HFF-Myc (cell line): ENCODE results near the gene REPS2.

ENCODE experiments used
- DNase-seq: peaks from one replicate; pipeline ENCODE4 v3.0.0-alpha.2; 2011; ENCODE audit warnings: low read depth; ENCODE audit errors: extremely low read depth
- H3K4me3 ChIP-seq: replicated peaks from 2 replicates; pipeline ENCODE4 v1.5.1; 2011; ENCODE audit warnings: low read depth, mild to moderate bottlenecking, control low read depth, low read length
- CTCF ChIP-seq: IDR thresholded peaks from 2 replicates; pipeline ENCODE4 v1.5.1; 2012; ENCODE audit warnings: mild to moderate bottlenecking, low read depth, low read length, control low read depth; ENCODE audit errors: missing control alignments

The REPS2 gene

GRCh38 chrX:17077361-17077760, 130.9 kb downstream of the REPS2 start:
- no peak for TF ChIP-seq CTCF
- peak; percentile 53 for DNase-seq
- H3K4me3 ChIP-seq = no peak overlapping the region

DNA sequence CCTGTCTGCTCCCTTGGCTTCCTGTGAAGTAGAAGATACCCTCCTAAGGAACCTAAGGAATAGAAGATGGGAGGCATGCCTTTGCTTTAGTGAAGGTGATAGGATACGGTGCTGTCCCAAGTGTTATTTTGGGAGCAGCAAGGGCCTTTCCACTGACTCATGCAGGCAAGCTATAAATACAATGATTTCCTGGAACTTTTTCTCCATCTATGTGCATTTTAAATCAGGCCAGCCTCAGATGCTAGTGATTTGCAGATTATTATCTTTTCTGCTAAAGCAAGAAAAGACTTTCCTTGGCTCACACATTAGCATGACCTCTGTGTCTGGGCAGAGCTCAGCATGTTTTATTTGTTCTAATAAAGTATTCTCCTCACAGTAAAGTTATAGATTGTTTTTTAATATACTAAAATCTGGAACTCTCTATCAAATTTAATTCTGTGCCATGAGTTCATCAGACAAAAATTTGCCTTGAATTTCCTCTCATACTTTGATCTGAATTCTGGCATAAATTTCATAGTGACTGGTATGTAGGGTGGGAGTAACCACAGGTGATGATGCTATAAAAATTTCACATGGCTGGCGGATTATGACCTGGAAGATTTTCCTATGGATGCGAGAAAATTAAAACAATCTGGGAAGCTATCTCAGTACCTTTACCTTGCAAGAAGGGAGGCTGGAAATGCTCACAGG, 131.7 kb downstream of the REPS2 start:
- DNase-seq = peak; percentile 43
- H3K4me3 ChIP-seq = no peak overlapping the region
- TF ChIP-seq CTCF = no peak

DNA sequence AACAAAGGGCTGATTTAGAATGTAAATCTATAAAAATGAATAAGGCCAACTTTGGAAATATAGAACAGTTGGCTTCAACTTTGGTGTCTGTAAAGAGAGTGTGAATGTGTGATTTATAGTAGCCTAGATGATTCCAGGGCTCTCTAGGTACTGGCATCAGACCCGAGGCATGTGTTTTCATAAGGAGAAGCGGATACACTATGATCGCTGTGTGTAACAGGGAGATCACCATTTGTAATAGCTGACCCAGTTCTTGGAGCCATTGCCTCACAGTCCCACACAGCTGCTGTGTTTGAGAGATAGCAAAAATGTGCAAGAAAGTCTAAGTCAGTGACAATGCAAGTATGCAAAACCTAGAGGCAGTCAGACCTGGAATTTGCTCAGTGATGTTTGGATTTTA, 135.1 kb downstream of the REPS2 start:
- no peak for TF ChIP-seq CTCF
- no peak overlapping the region for H3K4me3 ChIP-seq
- no peak for DNase-seq

GRCh38 chrX:17081968-17082367, 135.5 kb downstream of the REPS2 start:
- no peak overlapping the region for H3K4me3 ChIP-seq
- TF ChIP-seq CTCF = no peak
- no peak for DNase-seq

DNA sequence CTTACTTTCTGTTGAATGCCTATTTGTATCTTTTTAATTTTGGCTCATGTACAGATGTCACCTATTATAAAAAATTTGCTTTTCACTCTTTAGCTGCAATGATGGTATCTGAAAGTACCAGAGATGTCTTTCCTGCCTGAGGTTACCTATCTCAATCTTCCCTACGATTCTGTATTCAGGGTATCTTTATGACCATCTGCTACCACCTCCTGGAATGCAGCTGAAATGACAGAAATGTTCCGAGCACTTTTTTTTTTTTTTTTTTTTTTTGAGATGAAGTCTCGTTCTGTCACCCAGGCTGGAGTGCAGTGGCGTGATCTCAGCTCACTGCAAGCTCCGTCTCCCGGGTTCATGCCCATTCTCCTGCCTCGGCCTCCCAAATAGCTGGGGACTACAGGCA, 136.4 kb downstream of the REPS2 start:
- DNase-seq = no peak
- no peak overlapping the region for H3K4me3 ChIP-seq
- peak; percentile 7 for TF ChIP-seq CTCF

GRCh38 chrX:17086317-17086716, 139.9 kb downstream of the REPS2 start:
- no peak for DNase-seq
- no peak overlapping the region for H3K4me3 ChIP-seq
- no peak for TF ChIP-seq CTCF

DNA sequence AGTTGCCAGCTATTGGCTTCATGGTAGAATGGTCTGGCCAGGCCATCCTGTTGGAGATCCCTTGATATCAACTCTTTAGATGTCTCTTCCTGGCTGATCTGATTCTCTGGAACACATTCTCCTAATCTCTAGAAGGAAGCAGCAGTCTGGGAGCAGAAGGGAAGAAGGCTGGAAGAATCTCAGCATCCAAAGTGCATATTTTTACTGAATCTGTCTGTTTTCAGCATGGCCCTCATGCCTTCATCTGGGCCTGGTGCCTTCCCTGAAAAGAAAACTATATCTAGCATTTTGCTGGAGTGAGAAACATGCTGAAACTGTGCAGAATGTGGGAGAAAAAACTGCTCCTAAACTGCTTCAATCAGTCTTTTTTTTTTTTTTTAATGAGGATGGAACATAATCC, 148.7 kb downstream of the REPS2 start:
- DNase-seq = no peak
- no peak overlapping the region for H3K4me3 ChIP-seq

More for the DNA sequence above, 148.7 kb downstream of the REPS2 start:
- TF ChIP-seq CTCF = no peak
